H1 (cell line): ENCODE data around the gene CAV1. TPM values are rescaled to one million over a fixed set of nuclear protein-coding genes. Genes with fewer than 3 reads are reported as not detected.

Experiments
- CTCF ChIA-PET: fragments of 300-600 bp; sonication (Branson Sonifier 250); formaldehyde crosslinking; loops from one replicate; lab custom pipeline; 2021; ENCODE audit not compliant: partially characterized antibody; lab: Charles Lee
- POLR2A ChIA-PET: fragments of 300-600 bp; sonication (Branson Sonifier 250); formaldehyde crosslinking; loops from one replicate; lab custom pipeline; 2021; ENCODE audit warnings: inconsistent platforms; ENCODE audit not compliant: partially characterized antibody; lab: Charles Lee
- DNase-seq, 2 experiments: peaks; one replicate each; pipeline versions ENCODE4 v3.0.0 to v3.0.0-alpha.2; 2010 to 2022; ENCODE audit warnings: low spot score in 2 of 2, low read depth in 1 of 2, mixed read lengths in 1 of 2
- FAIRE-seq: peaks from 2 replicates; lab custom pipeline; 2011; peaks lifted over from hg19 to GRCh38; lab: Jason Lieb, UNC
- H2AFZ ChIP-seq: 2 replicates; pipeline ENCODE4 v1.8.1; 2012; ENCODE audit warnings: low read length, inconsistent platforms
- H2AK5ac ChIP-seq: 2 replicates; pipeline ENCODE4 v1.6.1; 2013; ENCODE audit warnings: low read depth, low read length
- H2BK120ac ChIP-seq: replicated peaks from 2 replicates; pipeline ENCODE3; 2013; ENCODE audit warnings: low read depth, low read length, inconsistent platforms
- H2BK12ac ChIP-seq: 2 replicates; pipeline ENCODE4 v1.6.1; 2013; ENCODE audit warnings: low read depth, low read length
- H2BK15ac ChIP-seq: 2 replicates; pipeline ENCODE4 v1.6.1; 2013; ENCODE audit warnings: low read length
- H2BK20ac ChIP-seq: 2 replicates; pipeline ENCODE4 v1.6.1; 2013; ENCODE audit warnings: low read length
- H2BK5ac ChIP-seq: 2 replicates; pipeline ENCODE4 v1.6.1; 2013; ENCODE audit warnings: low read depth, low read length
- H3K14ac ChIP-seq: 2 replicates; pipeline ENCODE4 v1.6.1; 2013; ENCODE audit warnings: inconsistent platforms; ENCODE audit not compliant: insufficient read length
- H3K18ac ChIP-seq: 2 replicates; pipeline ENCODE4 v1.6.1; 2013; ENCODE audit warnings: low read length; ENCODE audit errors: extremely low read depth
- H3K23ac ChIP-seq: 2 replicates; pipeline ENCODE4 v1.6.1; 2013; ENCODE audit warnings: inconsistent platforms; ENCODE audit not compliant: insufficient read length
- H3K23me2 ChIP-seq: 2 replicates; pipeline ENCODE4 v1.6.1; 2013; ENCODE audit warnings: low read depth, low read length
- H3K27ac ChIP-seq: 2 replicates; pipeline ENCODE4 v1.6.1; 2011; ENCODE audit warnings: low read depth, low read length, inconsistent platforms
- H3K27me3 ChIP-seq, 4 experiments: replicated peaks in 1 of 4; 1 replicate in 1 of 4; 2 replicates in 3 of 4; pipeline versions ENCODE4 v1.6.1 to v1.8.1; 2011 to 2013; ENCODE audit warnings: low read length in 3 of 4, mild to moderate bottlenecking in 3 of 4, inconsistent platforms in 2 of 4, mixed read lengths in 2 of 4, moderate library complexity in 1 of 4; ENCODE audit not compliant: control insufficient read depth in 3 of 4, insufficient read depth in 3 of 4; ENCODE audit errors: extremely low read depth in 1 of 4
- H3K36me3 ChIP-seq, 4 experiments: 2 replicates each; pipeline versions ENCODE4 v1.6.1 to v1.8.1; 2011 to 2013; ENCODE audit warnings: mild to moderate bottlenecking in 4 of 4, low read length in 3 of 4, moderate library complexity in 2 of 4, control low read depth in 1 of 4, inconsistent platforms in 1 of 4; ENCODE audit not compliant: insufficient read depth in 4 of 4, control insufficient read depth in 2 of 4
- H3K4ac ChIP-seq: replicated peaks from 2 replicates; pipeline ENCODE3; 2013; ENCODE audit warnings: low read length, low read depth, mixed read lengths, inconsistent platforms; ENCODE audit not compliant: insufficient read length
- H3K4me1 ChIP-seq, 4 experiments: replicated peaks in 1 of 4; 1 replicate in 1 of 4; 2 replicates in 3 of 4; pipeline versions ENCODE4 v1.6.1 to v1.8.1; 2011 to 2013; ENCODE audit warnings: low read length in 3 of 4, inconsistent platforms in 2 of 4, mixed read lengths in 1 of 4; ENCODE audit not compliant: insufficient read depth in 4 of 4, control insufficient read depth in 3 of 4
- H3K4me2 ChIP-seq, 2 experiments: 2 replicates each; pipeline versions ENCODE4 v1.6.1 to v1.8.1; 2011 to 2013; ENCODE audit warnings: low read depth in 2 of 2, low read length in 2 of 2, control low read depth in 1 of 2, inconsistent platforms in 1 of 2, mild to moderate bottlenecking in 1 of 2; ENCODE audit not compliant: insufficient read depth in 1 of 2
- H3K4me3 ChIP-seq, 4 experiments: fragments of 200-600, 300-600 bp in 1 of 4; sonication (generic), shearing (Covaris generic), sonication (Bioruptor Twin) in 1 of 4; 2 replicates each; pipeline versions ENCODE4 v1.5.1 to v1.8.1; 2011 to 2016; ENCODE audit warnings: low read length in 4 of 4, low read depth in 3 of 4, control low read depth in 2 of 4, inconsistent platforms in 2 of 4, mild to moderate bottlenecking in 2 of 4, mixed read lengths in 1 of 4, moderate library complexity in 1 of 4; ENCODE audit not compliant: insufficient read depth in 2 of 4; ENCODE audit errors: extremely low read depth in 1 of 4
- H3K56ac ChIP-seq: replicated peaks from 2 replicates; pipeline ENCODE3; 2013; ENCODE audit warnings: low read depth, mild to moderate bottlenecking, mixed read lengths, low read length, inconsistent platforms; ENCODE audit not compliant: insufficient read length
- H3K79me1 ChIP-seq: 2 replicates; pipeline ENCODE4 v1.6.1; 2013; ENCODE audit warnings: low read depth, low read length, control low read depth
- H3K79me2 ChIP-seq, 2 experiments: 2 replicates each; pipeline versions ENCODE4 v1.6.1 to v1.8.1; 2012 to 2013; ENCODE audit warnings: low read length in 2 of 2, mild to moderate bottlenecking in 2 of 2, inconsistent platforms in 1 of 2; ENCODE audit not compliant: insufficient read depth in 2 of 2, control insufficient read depth in 1 of 2
- H3K9ac ChIP-seq, 4 experiments: replicated peaks in 1 of 4; 1 replicate in 1 of 4; 2 replicates in 3 of 4; pipeline versions ENCODE4 v1.6.1 to v1.8.1; 2011 to 2013; ENCODE audit warnings: low read depth in 3 of 4, low read length in 3 of 4, control low read depth in 2 of 4, mild to moderate bottlenecking in 2 of 4, moderate library complexity in 2 of 4, inconsistent platforms in 1 of 4; ENCODE audit errors: extremely low read depth in 1 of 4
- H3K9me3 ChIP-seq, 2 experiments: 2 replicates each; pipeline versions ENCODE4 v1.6.1 to v1.8.1; 2012 to 2013; ENCODE audit warnings: mild to moderate bottlenecking in 2 of 2, moderate library complexity in 2 of 2, control low read depth in 1 of 2, inconsistent platforms in 1 of 2, low read depth in 1 of 2, low read length in 1 of 2, mixed read lengths in 1 of 2; ENCODE audit not compliant: insufficient read depth in 2 of 2
- H4K20me1 ChIP-seq, 2 experiments: replicated peaks in 1 of 2; 2 replicates each; pipeline versions ENCODE3 to v1.8.1; 2011 to 2013; ENCODE audit warnings: inconsistent platforms in 2 of 2, low read length in 2 of 2, mild to moderate bottlenecking in 1 of 2; ENCODE audit not compliant: insufficient read depth in 2 of 2, control insufficient read depth in 1 of 2
- H4K5ac ChIP-seq: 2 replicates; pipeline ENCODE4 v1.6.1; 2013; ENCODE audit warnings: low read length, low read depth, mixed read lengths, inconsistent platforms; ENCODE audit not compliant: insufficient read length
- H4K8ac ChIP-seq: 2 replicates; pipeline ENCODE4 v1.8.0; 2013; ENCODE audit warnings: mild to moderate bottlenecking, moderate library complexity, low read length, inconsistent platforms; ENCODE audit not compliant: insufficient read depth; ENCODE audit errors: extremely low read depth
- H4K91ac ChIP-seq: replicated peaks from 2 replicates; pipeline ENCODE3; 2013; ENCODE audit warnings: low read length, mixed read lengths, inconsistent platforms; ENCODE audit not compliant: insufficient read length
- RAD21 ChIP-seq, 2 experiments: IDR thresholded peaks in 1 of 2; conservative IDR thresholded peaks in 1 of 2; 2 replicates each; pipeline ENCODE4 v1.6.1; 2011; ENCODE audit warnings: low read depth in 2 of 2, low read length in 2 of 2, improper control_type of control experiment in 1 of 2, inconsistent platforms in 1 of 2, mild to moderate bottlenecking in 1 of 2, moderate library complexity in 1 of 2
- WGBS, 2 experiments: shearing (Covaris generic) in 1 of 2; methylation state at CpG; one replicate each; pipeline versions ENCODE4 v1.1.6 to v1.1.7; 2013 to 2015; ENCODE audit warnings: low lambda C conversion rate in 2 of 2, mixed read lengths in 2 of 2, inconsistent platforms in 1 of 2, low coverage in 1 of 2, missing lambda C conversion rate in 1 of 2; ENCODE audit not compliant: insufficient replicate concordance in 2 of 2, insufficient coverage in 1 of 2, insufficient read length in 1 of 2; ENCODE audit errors: extremely low coverage in 1 of 2, missing lambda C conversion rate in 1 of 2; 5-methylcytosine and 5-hydroxymethylcytosine counted together
- polyA plus RNA-seq, 7 experiments: library from polyadenylated mRNA; depleted of rRNA in 3 of 7; stranded (reverse) in 5 of 7; unstranded in 2 of 7; fragments of >200 nt in 5 of 7; fragments of 200-250 nt in 2 of 7; gene quantifications; 1 replicate in 5 of 7; 2 replicates in 1 of 7; 4 replicates in 1 of 7; pipeline versions ENCODE4 v1.2.1 to v1.2.3, GENCODE V29; 2011 to 2013; ENCODE audit warnings: missing spikeins in 2 of 7, mixed read lengths in 2 of 7
- total RNA-seq: library from RNA; stranded (reverse); fragmentation: NEBNext Ultra II Directional; extraction: Animal tissue kit (Norgen Biotek cat#: 25700); gene quantifications from 2 replicates; pipeline ENCODE4 v1.2.1, GENCODE V29; 2021
- TF ChIP-seq, protein P1 (sequence below), 3 experiments: IDR thresholded peaks; 1 replicate in 2 of 3; 2 replicates in 1 of 3; pipeline versions ENCODE4 v1.5.1 to v1.6.1; 2011; ENCODE audit warnings: low read length in 3 of 3, mild to moderate bottlenecking in 3 of 3, inconsistent platforms in 2 of 3, low read depth in 1 of 3, moderate library complexity in 1 of 3; ENCODE audit not compliant: insufficient read depth in 1 of 3; ENCODE audit errors: control extremely low read depth in 1 of 3

The CAV1 gene
- total and polyA plus RNA-seq, 2 of the 8 experiments (the other 6 are each of a cell fraction or from before 2014, with no cell fraction given): 16.3 to 21.8 TPM

DNA sequence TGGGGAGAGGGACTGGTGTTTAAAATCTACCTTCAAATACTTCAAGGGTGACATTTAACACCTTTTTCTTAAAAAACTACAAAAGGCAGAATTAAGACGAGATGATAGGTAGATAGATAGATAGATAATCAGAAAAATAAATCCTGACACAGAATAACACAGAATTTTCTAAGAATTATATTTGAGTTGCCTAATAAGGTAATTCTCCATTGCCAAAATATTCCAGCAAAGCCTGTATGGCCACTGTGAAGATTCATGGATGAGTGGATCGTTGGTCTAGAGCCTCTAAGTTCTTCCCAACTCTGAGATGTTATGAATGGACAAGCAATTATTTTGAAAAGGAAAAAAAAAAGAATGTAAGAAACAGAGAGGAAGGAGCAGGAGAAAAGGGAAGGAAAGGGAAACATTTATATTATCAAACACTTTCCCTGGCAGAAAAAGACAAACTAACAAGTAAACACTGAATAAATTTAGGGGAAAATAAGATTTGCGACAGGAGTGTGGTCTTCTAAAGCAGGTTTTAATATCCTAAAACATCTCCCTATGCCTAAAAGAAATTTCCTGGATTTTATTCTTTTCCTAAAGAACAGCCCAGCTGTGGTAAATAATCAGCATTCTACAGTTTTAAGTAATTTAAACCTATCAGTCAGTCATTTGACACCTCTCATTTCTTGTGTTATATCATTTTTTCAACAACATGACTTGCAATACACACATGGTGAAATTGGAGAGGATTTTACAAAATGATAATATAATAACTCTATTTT lies 32.8 kb upstream of the CAV1 start:
- Histone ChIP-seq H2BK5ac (no peak overlapping the region), H3K4ac (no peak overlapping the region), H3K9ac (no peak overlapping the region), H3K14ac (no peak overlapping the region), H3K27me3 (no peaks in the 10 kb centered on the region), H4K91ac (no peak overlapping the region), H2BK15ac (no peak overlapping the region), H3K9me3 (no peaks in the 10 kb centered on the region), H4K20me1 (no peaks in the 10 kb centered on the region), H3K4me1 (no peaks in the 10 kb centered on the region), H2AFZ (no peak overlapping the region), H2BK120ac (no peak overlapping the region), H3K79me2 (no peaks in the 10 kb centered on the region), H3K23ac (no peak overlapping the region), H2BK20ac (no peak overlapping the region), H2AK5ac (no peak overlapping the region), H2BK12ac (no peak overlapping the region), H3K36me3 (no peaks in the 10 kb centered on the region), H3K79me1 (no peaks in the 10 kb centered on the region), H3K4me3 (no peak overlapping the region), H3K27ac (no peak overlapping the region), H3K23me2 (no peaks in the 10 kb centered on the region), H3K18ac (no peak overlapping the region), H4K8ac (no peak overlapping the region), H4K5ac (no peak overlapping the region), H3K56ac (no peak overlapping the region), H3K4me2 (no peak overlapping the region)
- FAIRE-seq (no peak), DNase-seq (no peak)
- CTCF ChIA-PET: interaction anchor here (0.6 kb wide), 1 partner anchor 221 kb away, joined by 3 read pairs; no protein-coding TSS in a partner anchor
- WGBS, 2 experiments: 68% methylated on average over 3 of the region's 3 CpGs; no CpG with 5 or more reads in 1 of the 2 experiments
- TF ChIP-seq, protein P1, sequence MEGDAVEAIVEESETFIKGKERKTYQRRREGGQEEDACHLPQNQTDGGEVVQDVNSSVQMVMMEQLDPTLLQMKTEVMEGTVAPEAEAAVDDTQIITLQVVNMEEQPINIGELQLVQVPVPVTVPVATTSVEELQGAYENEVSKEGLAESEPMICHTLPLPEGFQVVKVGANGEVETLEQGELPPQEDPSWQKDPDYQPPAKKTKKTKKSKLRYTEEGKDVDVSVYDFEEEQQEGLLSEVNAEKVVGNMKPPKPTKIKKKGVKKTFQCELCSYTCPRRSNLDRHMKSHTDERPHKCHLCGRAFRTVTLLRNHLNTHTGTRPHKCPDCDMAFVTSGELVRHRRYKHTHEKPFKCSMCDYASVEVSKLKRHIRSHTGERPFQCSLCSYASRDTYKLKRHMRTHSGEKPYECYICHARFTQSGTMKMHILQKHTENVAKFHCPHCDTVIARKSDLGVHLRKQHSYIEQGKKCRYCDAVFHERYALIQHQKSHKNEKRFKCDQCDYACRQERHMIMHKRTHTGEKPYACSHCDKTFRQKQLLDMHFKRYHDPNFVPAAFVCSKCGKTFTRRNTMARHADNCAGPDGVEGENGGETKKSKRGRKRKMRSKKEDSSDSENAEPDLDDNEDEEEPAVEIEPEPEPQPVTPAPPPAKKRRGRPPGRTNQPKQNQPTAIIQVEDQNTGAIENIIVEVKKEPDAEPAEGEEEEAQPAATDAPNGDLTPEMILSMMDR (IDR thresholded peaks at IDR 0.05; ENCODE audit: control extremely low read depth in 1 of 3, insufficient read depth in 1 of 3, low read depth in 1 of 3, low read length in 3 of 3): no peak
- TF ChIP-seq RAD21 (IDR thresholded peaks at IDR 0.05 in 1 of 2, conservative IDR thresholded peaks at IDR 0.05 in 1 of 2; ENCODE audit: low read depth in 2 of 2, low read length in 2 of 2): no peak
- POLR2A ChIA-PET: no interaction called here
